NCI-H2227 (cell line): ENCODE measurements around the gene PKP4.
"Not testable (repeated sequence)": the region's sequence is repeated elsewhere in the genome, so short reads cannot be mapped to it uniquely, and the experiment has no call there.

Experiments
- DNase-seq: peaks from one replicate; lab custom pipeline; 2025; ENCODE audit not compliant: unreplicated experiment; lab: John Stamatoyannopoulos, UW

The PKP4 gene

DNA sequence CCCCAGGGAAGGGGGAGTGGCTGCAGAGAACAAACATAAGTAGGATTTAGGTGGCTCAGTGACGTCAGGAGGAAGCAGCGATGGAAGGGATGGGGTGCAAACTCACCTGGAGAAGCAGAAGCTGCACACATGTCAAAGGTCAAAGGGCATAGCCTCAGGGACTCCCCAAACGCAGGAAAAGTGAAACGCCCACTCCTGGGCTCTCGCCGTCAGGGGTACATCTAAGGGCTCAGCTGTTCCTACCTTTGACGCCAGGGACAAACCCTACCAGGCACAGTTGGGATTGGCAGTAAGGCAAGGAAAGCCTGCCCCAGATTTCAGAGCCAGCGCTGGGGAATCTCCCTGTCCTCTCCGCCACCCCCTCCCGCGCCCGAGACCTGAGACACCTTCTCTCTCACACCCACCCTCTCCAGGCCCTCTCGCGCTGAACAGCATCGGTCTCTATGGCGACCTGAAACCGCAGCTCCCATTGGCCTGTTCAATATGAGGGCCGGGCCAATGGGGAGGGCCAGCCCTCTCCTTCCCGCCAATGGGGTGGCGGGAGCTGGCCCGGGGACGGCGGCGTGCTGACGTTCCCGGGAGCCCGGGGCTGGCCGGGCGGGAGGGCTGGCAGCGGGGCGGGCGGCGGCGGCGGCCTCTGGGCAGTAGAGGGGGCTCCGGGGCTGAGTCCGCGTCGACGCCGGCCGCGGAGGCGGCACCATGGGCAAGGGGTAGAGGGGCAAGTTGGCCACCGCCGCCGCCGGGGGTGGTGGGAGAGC, at the start of gene PKP4, which contains the start of gene CCDC148:
Gene PKP4 (plus strand): TSS at position 644 of the 758 bp plus-strand sequence. CDS start 76,233 bp downstream, outside the sequence.
Gene CCDC148 (minus strand): TSS at position 445 of the 758 bp plus-strand sequence. CDS start 314 bp downstream, at position 131.
- peak; percentile 98 for DNase-seq

DNA sequence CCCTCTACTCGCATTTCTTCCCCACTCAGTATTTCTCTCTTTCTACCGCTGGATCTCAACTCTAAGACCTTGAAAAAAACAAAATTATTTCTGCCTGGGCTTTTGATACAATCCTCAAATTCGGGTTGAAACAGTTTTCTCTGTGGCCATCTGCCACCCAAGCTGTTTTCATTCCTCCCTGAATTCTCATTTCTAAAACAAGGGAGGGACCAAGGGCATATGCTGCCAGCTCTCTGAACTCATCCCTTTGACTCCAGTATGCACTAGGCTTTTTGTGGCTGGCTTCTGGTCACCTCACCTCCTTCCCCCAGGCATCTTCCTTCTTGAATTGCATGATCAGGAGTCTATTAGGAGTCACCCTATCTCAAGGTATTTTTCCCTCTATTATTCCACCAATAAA, 49.7 kb upstream of the PKP4 start:
- DNase-seq = no peak

DNA sequence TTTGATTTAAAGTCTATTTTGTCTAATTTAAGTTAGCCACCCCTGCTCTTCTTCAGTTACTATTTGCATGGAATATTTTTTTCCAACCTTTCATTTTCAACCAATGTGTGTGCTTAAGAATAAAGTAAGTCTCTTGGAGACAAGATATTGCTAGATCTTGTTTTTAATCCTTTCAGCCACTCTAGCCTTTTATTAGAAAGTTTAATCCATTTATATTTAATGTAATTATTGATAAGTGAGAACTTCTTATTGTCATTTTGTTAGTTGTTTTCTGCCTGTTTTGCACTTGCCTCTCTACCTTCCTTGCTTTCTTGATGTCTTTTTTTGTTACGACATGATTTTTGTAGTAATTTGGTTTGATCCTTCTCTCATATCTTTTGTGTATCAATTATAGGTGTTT, 46.6 kb upstream of the PKP4 start:
- DNase-seq = no peak

DNA sequence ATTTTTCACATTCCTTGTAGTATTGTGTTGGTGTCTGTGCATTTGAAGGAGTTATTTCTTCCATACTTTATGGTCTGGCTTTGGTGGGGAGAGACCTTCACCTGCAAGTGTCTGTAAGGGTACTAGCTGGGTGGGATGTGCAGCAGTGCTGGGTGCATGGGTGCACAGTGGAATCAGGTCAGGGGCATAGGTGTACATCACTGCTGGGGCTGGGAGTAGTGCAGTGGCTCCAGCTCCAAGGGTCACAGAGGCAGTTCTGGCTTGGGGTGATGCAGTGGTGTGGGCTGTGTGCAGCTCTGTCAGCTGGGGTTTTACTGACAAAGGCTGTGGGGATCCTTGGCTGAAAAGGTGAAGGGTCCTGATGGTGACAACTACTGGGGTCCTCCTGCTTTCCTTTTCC, 45.0 kb upstream of the PKP4 start:
- no peak for DNase-seq

GRCh38 chr2:158412206-158412605, 44.5 kb upstream of the PKP4 start:
- no peak for DNase-seq

DNA sequence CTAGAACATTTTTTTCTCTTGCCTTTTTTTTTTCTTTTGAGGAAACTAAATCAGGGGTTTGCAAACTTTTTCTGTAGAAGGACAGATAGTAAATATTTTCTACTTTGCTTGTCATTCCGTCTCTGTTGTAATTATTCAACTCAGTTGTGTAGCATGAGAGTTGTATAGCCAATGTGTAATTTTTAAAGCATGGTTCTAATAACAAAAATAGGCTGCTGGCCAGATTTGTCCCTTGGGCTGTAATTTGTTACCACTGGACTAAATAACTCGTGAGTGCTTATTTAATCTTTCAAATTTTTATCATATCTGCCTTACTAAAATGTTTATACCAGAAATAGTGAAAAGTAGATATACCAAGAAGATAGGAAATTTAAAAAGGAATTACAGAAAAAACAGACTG, 43.2 kb upstream of the PKP4 start:
- DNase-seq = no peak

GRCh38 chr2:158414538-158414937, 42.2 kb upstream of the PKP4 start:
- DNase-seq = no peak

- DNase-seq = no peak
Measured at GRCh38 chr2:158432117-158432516, 24.6 kb upstream of the PKP4 start.

DNA sequence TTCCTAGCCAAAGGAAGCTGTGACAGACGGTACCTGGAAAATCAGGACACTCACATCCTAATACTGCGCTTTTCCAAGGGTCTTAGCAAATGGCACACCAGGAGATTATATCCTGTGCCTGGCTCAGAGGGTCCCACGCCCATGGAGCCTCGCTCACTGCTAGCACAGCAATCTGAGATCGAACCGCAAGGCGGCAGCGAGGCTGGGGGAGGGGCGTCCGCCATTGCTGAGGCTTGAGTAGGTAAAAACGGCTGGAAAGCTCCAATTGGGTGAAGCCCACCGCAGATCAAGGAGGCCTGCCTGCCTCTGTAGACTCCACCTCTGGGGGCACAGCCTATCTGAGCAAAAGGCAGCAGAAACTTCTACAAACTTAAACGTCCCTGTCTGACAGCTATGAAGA, 23.0 kb upstream of the PKP4 start:
- DNase-seq = not testable (repeated sequence)

- not testable (repeated sequence) for DNase-seq
Measured at GRCh38 chr2:158439062-158439461, 17.7 kb upstream of the PKP4 start.

- DNase-seq = no peak
Measured at GRCh38 chr2:158443606-158444005, 13.1 kb upstream of the PKP4 start.

- DNase-seq = peak; percentile 77
Measured at GRCh38 chr2:158457092-158457825, 507 bp downstream of the PKP4 start.

DNA sequence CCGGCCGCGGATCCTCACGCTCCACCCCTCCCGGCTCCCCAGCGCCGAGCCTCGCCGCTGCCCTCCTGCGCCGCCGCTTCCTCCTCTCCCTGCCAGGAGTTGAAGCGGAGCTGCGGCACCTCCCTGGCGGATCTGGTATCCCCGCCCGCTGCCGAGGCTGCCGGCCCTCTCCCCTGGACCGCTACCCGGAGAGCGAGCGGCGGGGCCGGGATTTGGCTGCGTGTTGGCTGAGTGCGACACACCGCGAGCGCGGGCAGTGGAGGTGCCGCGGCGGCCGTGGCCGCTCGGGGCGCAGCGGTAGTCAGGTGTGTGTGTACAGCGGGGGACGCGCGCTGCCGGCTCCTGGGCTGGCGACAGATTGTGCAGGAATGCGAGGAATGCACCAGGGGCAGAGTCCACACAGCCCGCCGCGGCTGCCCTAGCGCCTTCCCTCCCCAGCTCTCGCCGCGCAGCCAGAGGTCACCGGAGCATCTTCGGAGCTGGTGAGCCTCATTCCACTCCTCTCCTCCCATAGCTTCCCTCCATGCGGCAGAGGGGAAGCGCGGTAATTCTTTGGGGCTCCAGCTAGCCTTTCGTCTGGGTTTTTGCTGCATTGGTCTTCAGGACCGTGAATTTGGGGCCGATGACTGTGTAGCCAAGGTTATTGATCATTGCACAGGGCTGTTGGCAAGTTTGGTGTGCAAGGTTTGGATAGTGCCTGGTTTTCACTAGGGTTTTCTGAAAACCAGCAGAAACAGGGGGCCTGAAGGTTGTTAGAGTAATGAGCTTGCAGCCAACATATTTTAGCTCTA, 1.3 kb downstream of the PKP4 start:
- DNase-seq = peak; percentile 90

DNA sequence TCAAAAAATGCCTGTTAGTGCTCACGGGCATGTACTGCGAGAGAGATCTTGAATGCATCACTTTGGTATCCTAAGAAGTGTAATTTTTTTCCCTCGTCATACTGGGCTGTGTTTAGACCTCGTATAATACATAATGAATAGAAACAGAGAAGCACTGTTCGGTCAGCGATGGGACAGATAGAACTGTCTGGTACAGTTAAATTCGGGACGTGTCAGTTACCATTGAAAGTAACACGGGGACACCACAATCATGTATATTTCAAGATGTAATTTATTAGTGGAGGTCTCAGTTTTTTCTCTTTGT, 1.8 kb downstream of the PKP4 start:
- no peak for DNase-seq

- DNase-seq = no peak
Measured at GRCh38 chr2:158459161-158460003, 2.6 kb downstream of the PKP4 start.

DNA sequence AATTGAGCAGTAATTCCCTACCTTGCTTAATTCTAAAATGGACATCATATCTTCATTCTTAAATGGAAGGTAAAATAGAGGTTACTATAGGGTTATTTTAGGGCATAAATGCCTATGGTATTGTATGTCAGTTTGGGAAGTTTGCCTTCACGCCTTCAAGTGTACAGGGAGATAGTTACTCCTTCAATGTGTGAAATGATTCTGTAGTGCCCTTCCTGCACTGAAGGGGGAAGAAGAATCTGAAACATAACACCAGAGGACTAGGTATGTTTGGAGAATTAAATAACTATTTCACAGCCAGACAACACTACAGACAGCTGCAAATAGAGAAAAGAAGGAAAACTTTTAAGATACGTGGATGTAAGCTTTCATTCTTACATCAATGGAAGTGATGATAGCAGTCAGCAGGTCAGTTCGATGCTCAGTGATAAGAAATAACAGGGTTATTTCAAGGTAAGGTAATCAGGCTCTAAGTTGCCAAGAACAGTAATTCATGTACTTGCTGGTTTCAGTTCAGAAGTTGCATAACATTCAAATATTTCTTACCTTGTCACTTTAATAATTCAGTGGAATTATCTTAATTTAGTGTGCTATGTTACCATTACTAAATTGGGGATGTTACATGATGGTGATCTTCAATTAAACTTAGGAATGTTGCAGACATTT, 4.0 kb downstream of the PKP4 start:
- peak; percentile 44 for DNase-seq

DNA sequence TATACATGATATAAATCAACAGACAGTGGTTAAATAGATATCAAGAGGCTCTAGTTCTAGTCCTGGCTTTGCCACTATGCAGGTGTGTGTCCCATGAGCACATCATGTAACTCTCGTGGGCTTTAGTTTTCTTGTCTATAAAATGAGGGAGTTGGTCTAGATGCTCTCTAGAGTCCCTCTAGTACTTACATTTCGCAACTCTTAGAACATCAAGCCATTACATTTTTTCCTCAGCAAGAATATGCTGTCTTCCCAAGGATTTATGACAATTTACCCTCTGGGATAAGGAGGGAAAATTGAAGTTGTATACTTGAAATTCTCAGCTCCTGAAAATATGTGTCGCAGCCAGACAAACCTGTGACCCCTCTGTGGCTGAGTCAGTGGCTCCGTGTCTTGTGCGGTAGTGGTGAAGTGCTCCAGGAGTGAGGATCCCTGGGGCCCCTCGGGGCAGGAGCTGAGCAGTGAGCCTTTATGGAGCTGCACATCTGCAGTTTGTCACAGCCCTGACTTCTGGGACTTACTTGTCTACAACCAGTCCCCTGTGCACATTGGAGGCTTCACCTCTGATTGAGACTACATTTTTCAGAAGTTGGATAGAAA, 6.8 kb downstream of the PKP4 start:
- DNase-seq = no peak

DNA sequence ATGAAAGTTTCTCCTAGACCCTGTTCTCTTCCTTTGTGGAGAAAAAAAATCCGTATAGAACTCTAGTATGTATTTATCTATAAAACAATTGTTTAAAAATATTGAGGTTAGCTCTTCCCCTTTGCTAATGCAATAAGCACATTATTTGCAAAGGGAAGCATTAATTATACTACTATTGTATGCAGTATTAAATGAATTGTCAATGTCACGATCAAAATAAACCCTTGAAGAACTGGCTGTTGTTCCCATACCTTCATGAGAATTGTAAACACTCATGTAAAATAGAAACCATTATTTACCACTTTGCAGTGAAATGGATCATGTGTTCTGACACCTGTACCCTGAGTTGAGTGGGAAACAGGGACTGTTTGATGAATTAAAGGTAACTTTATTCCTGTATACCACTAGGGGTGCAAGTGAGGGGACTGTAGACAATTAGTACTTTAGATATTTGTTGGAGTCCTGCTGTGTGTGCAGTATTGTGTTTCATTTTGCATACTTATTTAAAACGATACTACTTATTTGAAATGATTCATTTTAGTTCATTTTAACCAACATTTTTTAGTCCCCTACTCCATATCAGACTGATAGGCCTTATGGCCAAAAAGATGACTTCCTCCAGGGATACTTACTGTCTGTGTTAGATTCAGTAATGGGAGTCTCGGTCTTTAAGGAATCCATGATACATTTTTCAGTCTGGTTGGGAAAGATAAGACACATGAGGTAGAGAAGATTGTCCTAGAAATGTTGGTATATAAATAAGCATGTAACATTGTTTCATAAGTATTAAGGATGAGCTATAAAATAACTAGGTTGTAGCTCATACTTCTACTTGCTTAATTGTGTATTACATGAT, 7.9 kb downstream of the PKP4 start:
- DNase-seq = peak; percentile 10

DNA sequence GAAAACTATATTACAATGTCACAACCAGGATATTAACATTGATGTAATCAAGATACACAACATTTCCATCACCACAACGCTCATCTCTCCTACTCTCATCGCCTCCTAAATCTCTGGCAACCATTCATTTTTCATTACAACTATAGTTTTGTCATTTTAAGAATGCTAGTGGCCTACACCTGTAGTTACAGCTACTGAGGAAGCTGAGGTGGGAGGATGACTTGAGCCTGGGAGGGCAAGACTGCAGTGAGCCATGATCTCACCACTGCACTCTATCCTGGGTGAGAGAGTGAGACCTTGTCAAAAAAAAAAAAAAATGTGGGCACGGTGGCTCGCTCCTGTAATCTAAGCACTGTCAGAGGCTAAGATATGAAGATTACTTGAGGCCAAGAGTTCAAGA, 10.5 kb downstream of the PKP4 start:
- DNase-seq = no peak
